OCI-LY1 (cell line): ENCODE data around the gene HOXD8.

ENCODE experiments used
- CTCF ChIP-seq: fragments of 200-600 bp; sonication (generic), shearing (Covaris generic); IDR thresholded peaks from 2 replicates; pipeline ENCODE4 v1.5.1; 2017; ENCODE audit warnings: mild to moderate bottlenecking, antibody characterized with exemption, low read length, moderate library complexity, mixed read lengths
- EZH2 ChIP-seq: fragments of 200-600 bp; sonication (generic), shearing (Covaris generic); IDR thresholded peaks from 2 replicates; pipeline ENCODE4 v1.8.0; 2017; ENCODE audit warnings: borderline replicate concordance, mixed run types, mild to moderate bottlenecking, antibody characterized with exemption, low read length, moderate library complexity, mixed read lengths

GRCh38 chr2:176122683-176123410, 6.7 kb upstream of the HOXD8 start, which contains the start of gene HOXD9:
- TF ChIP-seq CTCF = no peak
- TF ChIP-seq EZH2 = no peak
